HCT116 (cell line): ENCODE data around the gene SIK3. TPM values are rescaled to one million over a fixed set of nuclear protein-coding genes. Genes with fewer than 3 reads are reported as not detected.

ENCODE experiments used
- ATAC-seq: fragments of 200-7000 bp; cut with Tn5 transposase; 2 replicates; pipeline ENCODE4 v1.9.1; 2020; ENCODE audit warnings: mild to moderate bottlenecking, moderate library complexity
- BruUV-seq: library from RNA; stranded (reverse); fragments of 400-500 nt; replicated peaks from 2 replicates; lab custom pipeline; 2021; lab: Mats Ljungman, UMichigan
- CTCF ChIA-PET: fragments of 300-600 bp; sonication (Branson Sonifier 250); formaldehyde crosslinking; loops from one replicate; lab custom pipeline; 2021; ENCODE audit warnings: antibody characterized with exemption; lab: Charles Lee
- POLR2A ChIA-PET: fragments of 300-600, 350-600 bp; sonication (Branson Sonifier 250); formaldehyde crosslinking; loops from one replicate; lab custom pipeline; 2021; ENCODE audit warnings: antibody characterized with exemption; lab: Charles Lee
- RAD21 ChIA-PET, 2 experiments: fragments of 300-600 bp; sonication (Branson Sonifier 250); formaldehyde crosslinking; loops; one replicate each; lab custom pipeline; 2023; ENCODE audit warnings: low total read pairs in 2 of 2; ENCODE audit not compliant: uncharacterized antibody in 2 of 2, unreplicated experiment in 2 of 2, low non-redundant PET in 1 of 2; lab: Charles Lee
- DNase-seq: peaks from one replicate; pipeline ENCODE4 v3.0.0-alpha.2; 2010; ENCODE audit warnings: low read depth, low spot score
- H2AFZ ChIP-seq: fragments of 200-600 bp; shearing (Covaris generic), sonication (generic); 2 replicates; pipeline ENCODE4 v1.6.1; 2017; ENCODE audit warnings: low read depth, mixed run types, mixed read lengths, antibody characterized with exemption, low read length; ENCODE audit not compliant: poor library complexity, severe bottlenecking
- H3K27ac ChIP-seq: 2 replicates; pipeline ENCODE4 v1.5.1; 2012; ENCODE audit warnings: low read depth, low read length
- H3K27me3 ChIP-seq: fragments of 200-600 bp; sonication (generic); 2 replicates; pipeline ENCODE4 v1.6.1; 2016; ENCODE audit warnings: mixed run types, low read length, mixed read lengths; ENCODE audit not compliant: insufficient read depth
- H3K36me3 ChIP-seq, 2 experiments: fragments of 200-500 bp in 1 of 2; fragments of 200-600 bp in 1 of 2; sonication (Bioruptor generic) in 1 of 2; sonication (generic) in 1 of 2; 2 replicates each; pipeline versions ENCODE4 v1.5.1 to v1.6.1; 2014 to 2016; ENCODE audit warnings: low read length in 2 of 2, inconsistent platforms in 1 of 2, mixed read lengths in 1 of 2, mixed run types in 1 of 2; ENCODE audit not compliant: insufficient read depth in 2 of 2, control insufficient read depth in 1 of 2
- H3K4me1 ChIP-seq, 2 experiments: fragments of 200-600 bp in 1 of 2; sonication (generic) in 1 of 2; 2 replicates each; pipeline versions ENCODE4 v1.5.1 to v1.6.1; 2012 to 2017; ENCODE audit warnings: low read length in 2 of 2, inconsistent platforms in 1 of 2, mild to moderate bottlenecking in 1 of 2, mixed read lengths in 1 of 2, mixed run types in 1 of 2, moderate library complexity in 1 of 2; ENCODE audit not compliant: insufficient read depth in 2 of 2, control insufficient read depth in 1 of 2
- H3K4me2 ChIP-seq: fragments of 200-600 bp; sonication (generic); 2 replicates; pipeline ENCODE4 v1.6.1; 2017; ENCODE audit warnings: mixed run types, low read length, mixed read lengths
- H3K4me3 ChIP-seq, 2 experiments: fragments of 200-600 bp in 1 of 2; sonication (generic) in 1 of 2; replicated peaks in 1 of 2; 2 replicates each; pipeline ENCODE4 v1.5.1; 2011 to 2016; ENCODE audit warnings: low read length in 2 of 2, control low read depth in 1 of 2, low read depth in 1 of 2, mild to moderate bottlenecking in 1 of 2, mixed read lengths in 1 of 2, mixed run types in 1 of 2
- H3K79me2 ChIP-seq: fragments of 200-600 bp; sonication (generic); 2 replicates; pipeline ENCODE4 v1.6.1; 2017; ENCODE audit warnings: mild to moderate bottlenecking, mixed run types, low read length, moderate library complexity, mixed read lengths; ENCODE audit not compliant: insufficient read depth
- H3K9ac ChIP-seq: fragments of 200-600 bp; sonication (generic); 2 replicates; pipeline ENCODE4 v1.6.1; 2016; ENCODE audit warnings: low read length, mixed read lengths
- H3K9me2 ChIP-seq: fragments of 200-600 bp; sonication (generic), shearing (Covaris generic); 2 replicates; pipeline ENCODE4 v1.6.1; 2017; ENCODE audit warnings: mixed run types, mild to moderate bottlenecking, moderate library complexity; ENCODE audit not compliant: insufficient read depth
- H3K9me3 ChIP-seq, 2 experiments: fragments of 200-500 bp in 1 of 2; fragments of 200-600 bp in 1 of 2; sonication (Bioruptor generic) in 1 of 2; sonication (generic) in 1 of 2; 2 replicates each; pipeline ENCODE4 v1.6.1; 2014 to 2017; ENCODE audit warnings: low read length in 2 of 2, mixed read lengths in 2 of 2, inconsistent platforms in 1 of 2, low read depth in 1 of 2, mild to moderate bottlenecking in 1 of 2, mixed run types in 1 of 2, moderate library complexity in 1 of 2; ENCODE audit not compliant: control insufficient read depth in 1 of 2, insufficient read depth in 1 of 2
- H4K20me1 ChIP-seq: fragments of 200-600 bp; sonication (generic), shearing (Covaris generic); 2 replicates; pipeline ENCODE4 v1.6.1; 2017; ENCODE audit warnings: mixed run types, mild to moderate bottlenecking, moderate library complexity; ENCODE audit not compliant: insufficient read depth
- EGR1 ChIP-seq: IDR thresholded peaks from 2 replicates; pipeline ENCODE4 v1.6.1; 2012; ENCODE audit warnings: low read depth
- EZH2phosphoT487 ChIP-seq: fragments of 200-600 bp; IDR thresholded peaks from 2 replicates; pipeline ENCODE4 v1.6.1; 2018; ENCODE audit warnings: antibody characterized with exemption, borderline replicate concordance
- JUND ChIP-seq: IDR thresholded peaks from 2 replicates; pipeline ENCODE4 v1.6.1; 2012
- RAD21 ChIP-seq: IDR thresholded peaks from 2 replicates; pipeline ENCODE4 v1.6.1; 2012; ENCODE audit warnings: low read depth, mild to moderate bottlenecking
- SIN3A ChIP-seq: IDR thresholded peaks from 2 replicates; pipeline ENCODE4 v1.6.1; 2012; ENCODE audit warnings: low read depth
- SP1 ChIP-seq: IDR thresholded peaks from 2 replicates; pipeline ENCODE4 v1.6.1; 2012; ENCODE audit warnings: low read depth
- SRF ChIP-seq: IDR thresholded peaks from 2 replicates; pipeline ENCODE4 v1.6.1; 2012; ENCODE audit warnings: low read depth
- TCF7L2 ChIP-seq: IDR thresholded peaks from 2 replicates; pipeline ENCODE4 v1.7.0; 2011; ENCODE audit warnings: borderline replicate concordance, inconsistent platforms; ENCODE audit not compliant: insufficient read depth, insufficient read length; ENCODE audit errors: extremely low read depth
- YY1 ChIP-seq: IDR thresholded peaks from 2 replicates; pipeline ENCODE4 v1.6.1; 2011; ENCODE audit warnings: low read length, low read depth, moderate library complexity, mild to moderate bottlenecking; ENCODE audit not compliant: insufficient replicate concordance; ENCODE audit errors: extremely low read depth
- ZBTB33 ChIP-seq: IDR thresholded peaks from 2 replicates; pipeline ENCODE4 v1.6.1; 2011; ENCODE audit warnings: mild to moderate bottlenecking, low read length, moderate library complexity; ENCODE audit not compliant: insufficient replicate concordance; ENCODE audit errors: extremely low read depth
- ZFX ChIP-seq: fragments of 450-650 bp; IDR thresholded peaks from 2 replicates; pipeline ENCODE4 v1.6.1; 2017
- intact Hi-C: fragments of 100-400 bp; cut with micrococcal nuclease; formaldehyde crosslinking; loops from 2 replicates; pipeline ENCODE4 v1.10.0; 2022
- total RNA-seq: library from RNA; stranded (reverse); gene quantifications from one replicate; pipeline ENCODE4 v1.2.1, GENCODE V29; 2021; ENCODE audit not compliant: unreplicated experiment
- TF ChIP-seq, protein P1 (sequence below), 3 experiments: fragments of 200-600 bp in 1 of 3; sonication (generic) in 1 of 3; IDR thresholded peaks in 2 of 3; conservative IDR thresholded peaks in 1 of 3; 2 replicates each; pipeline ENCODE4 v1.5.1; 2012 to 2017; ENCODE audit warnings: low read depth in 2 of 3, low read length in 2 of 3, antibody characterized with exemption in 1 of 3, borderline replicate concordance in 1 of 3, control low read depth in 1 of 3, mild to moderate bottlenecking in 1 of 3, mixed read lengths in 1 of 3, mixed run types in 1 of 3, moderate library complexity in 1 of 3; ENCODE audit not compliant: insufficient read depth in 1 of 3

Gene SIK3
- total RNA-seq, 1 experiment from 2014 or later: 21.0 TPM

DNA sequence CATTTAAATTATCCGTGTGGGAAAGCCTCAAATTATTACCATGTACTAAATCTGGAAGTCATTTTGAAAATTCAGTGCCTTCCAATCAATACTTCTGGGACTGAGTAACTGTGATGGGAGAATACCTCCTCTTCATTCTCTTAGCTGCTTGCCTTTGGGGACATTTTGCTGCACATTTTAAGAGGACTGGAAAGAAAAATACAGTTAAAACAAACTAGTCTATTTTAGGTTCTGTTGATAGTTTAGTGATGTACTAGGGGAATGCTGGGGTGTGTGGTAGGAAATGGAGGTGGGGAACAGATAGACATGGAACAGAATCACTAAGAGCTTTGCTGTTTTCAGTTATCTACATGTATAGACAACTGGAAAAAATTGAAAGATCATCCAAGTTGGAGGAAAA lies 195.1 kb downstream of the SIK3 start:
- Histone ChIP-seq H3K4me1 (no peaks in the 10 kb centered on the region), H3K9me2 (no peaks in the 10 kb centered on the region), H3K79me2 (0 out of 2 replicates have a peak, but pooled peaks cover 5% of the 10 kb centered on the region), H4K20me1 (no peaks in the 10 kb centered on the region), H3K9me3 (no peaks in the 10 kb centered on the region), H2AFZ (no peak overlapping the region), H3K9ac (no peak overlapping the region), H3K4me2 (no peak overlapping the region), H3K36me3 (no peaks in the 10 kb centered on the region), H3K4me3 (no peak overlapping the region), H3K27me3 (no peaks in the 10 kb centered on the region), H3K27ac (no peak overlapping the region)
- ChIA-PET RAD21 (no interaction called here), POLR2A (no interaction called here), CTCF (no interaction called here)
- DNase-seq (no peak), ATAC-seq (no peak)
- intact Hi-C loops: no loop called here
- TF ChIP-seq SIN3A (no peak), JUND (no peak), RAD21 (no peak), SRF (no peak), EZH2phosphoT487 (no peak), SP1 (no peak), YY1 (no peak), ZFX (no peak), TCF7L2 (no peak), EGR1 (no peak), ZBTB33 (no peak)
- TF ChIP-seq, protein P1, sequence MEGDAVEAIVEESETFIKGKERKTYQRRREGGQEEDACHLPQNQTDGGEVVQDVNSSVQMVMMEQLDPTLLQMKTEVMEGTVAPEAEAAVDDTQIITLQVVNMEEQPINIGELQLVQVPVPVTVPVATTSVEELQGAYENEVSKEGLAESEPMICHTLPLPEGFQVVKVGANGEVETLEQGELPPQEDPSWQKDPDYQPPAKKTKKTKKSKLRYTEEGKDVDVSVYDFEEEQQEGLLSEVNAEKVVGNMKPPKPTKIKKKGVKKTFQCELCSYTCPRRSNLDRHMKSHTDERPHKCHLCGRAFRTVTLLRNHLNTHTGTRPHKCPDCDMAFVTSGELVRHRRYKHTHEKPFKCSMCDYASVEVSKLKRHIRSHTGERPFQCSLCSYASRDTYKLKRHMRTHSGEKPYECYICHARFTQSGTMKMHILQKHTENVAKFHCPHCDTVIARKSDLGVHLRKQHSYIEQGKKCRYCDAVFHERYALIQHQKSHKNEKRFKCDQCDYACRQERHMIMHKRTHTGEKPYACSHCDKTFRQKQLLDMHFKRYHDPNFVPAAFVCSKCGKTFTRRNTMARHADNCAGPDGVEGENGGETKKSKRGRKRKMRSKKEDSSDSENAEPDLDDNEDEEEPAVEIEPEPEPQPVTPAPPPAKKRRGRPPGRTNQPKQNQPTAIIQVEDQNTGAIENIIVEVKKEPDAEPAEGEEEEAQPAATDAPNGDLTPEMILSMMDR (IDR thresholded peaks at IDR 0.05 in 2 of 3, conservative IDR thresholded peaks at IDR 0.05 in 1 of 3; ENCODE audit: borderline replicate concordance in 1 of 3, insufficient read depth in 1 of 3, low read depth in 2 of 3, low read length in 2 of 3): no peak
- no TSS peak for BruUV-seq
